NCI-H345 treated with DMSO at 0.1 percent for 48 hours (cell line): ENCODE data around the gene SNTG2.

Source experiments
- DNase-seq: peaks from one replicate; lab custom pipeline; 2025; ENCODE audit not compliant: unreplicated experiment; lab: John Stamatoyannopoulos, UW

Gene SNTG2

DNA sequence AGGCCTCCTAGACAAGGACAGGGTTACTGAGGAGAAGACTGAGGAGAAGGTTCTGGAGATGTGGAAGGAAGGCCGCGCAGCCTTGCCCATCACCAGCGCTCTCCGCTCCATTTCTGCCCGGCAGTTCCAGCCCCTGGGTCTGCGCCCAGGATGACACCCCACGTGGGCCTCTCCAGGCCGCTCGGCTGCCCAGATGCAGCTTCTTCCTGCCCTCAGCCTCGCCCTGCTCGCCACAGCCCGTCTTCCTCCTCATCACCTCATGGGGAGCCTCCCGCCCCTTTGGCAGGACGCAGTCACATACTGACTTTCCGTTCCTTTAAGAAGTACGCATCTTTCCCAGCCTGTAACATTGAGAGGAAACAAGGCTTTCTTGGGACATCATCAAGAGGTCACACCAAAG lies 37.1 kb downstream of the SNTG2 start:
- DNase-seq = no peak

DNA sequence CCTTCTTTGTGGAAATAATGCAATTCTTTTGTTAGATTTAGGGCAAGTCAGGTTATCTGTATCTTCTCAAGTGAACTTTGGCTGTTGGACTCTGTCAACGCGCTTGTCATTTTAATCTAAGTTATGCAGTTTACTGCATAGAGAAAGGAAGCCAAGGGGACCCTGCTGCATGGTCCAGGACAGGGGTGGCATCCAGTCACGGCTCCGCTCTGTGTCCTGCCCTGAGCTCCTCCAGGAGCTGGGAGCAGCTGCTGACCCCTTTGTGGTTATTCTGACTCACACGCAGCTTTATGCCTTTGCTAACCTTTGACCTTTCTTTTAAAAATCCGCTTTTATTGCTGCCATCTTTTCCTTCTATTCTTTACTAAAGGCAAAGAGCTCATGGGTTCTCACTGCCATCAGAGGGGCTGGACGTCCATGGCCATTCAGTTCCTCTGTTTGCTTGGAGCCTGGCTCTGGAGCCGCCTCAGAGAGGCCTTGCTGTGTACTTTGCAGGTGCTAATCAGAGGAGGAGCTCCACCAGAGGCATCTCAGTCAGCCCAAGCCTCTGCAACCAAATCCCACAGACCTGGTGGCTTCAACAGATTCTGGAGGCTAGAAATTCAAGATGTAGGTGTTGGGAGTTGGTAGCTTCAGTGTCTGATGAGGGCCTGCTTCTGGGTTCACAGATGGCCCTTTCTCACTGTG lies 39.3 kb downstream of the SNTG2 start:
- no peak for DNase-seq

DNA sequence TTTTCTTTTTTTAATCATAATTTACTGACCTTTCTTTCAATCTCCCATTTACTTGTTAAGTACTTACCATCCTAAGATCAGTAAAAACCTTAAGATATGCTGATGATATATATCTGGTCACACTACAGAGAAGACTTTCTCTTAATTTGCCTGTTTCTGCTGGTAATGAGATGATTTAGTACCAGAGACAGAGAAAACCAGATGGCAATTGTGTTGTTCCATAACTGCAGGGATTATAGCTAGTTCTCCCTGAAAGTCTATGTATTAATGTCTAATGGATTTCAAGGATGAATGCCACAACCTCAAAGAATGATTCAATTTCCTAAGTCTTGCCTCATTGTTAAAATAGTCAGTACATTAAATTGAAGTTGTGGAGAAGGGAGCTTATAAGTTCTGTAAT lies 40.3 kb downstream of the SNTG2 start:
- no peak for DNase-seq

DNA sequence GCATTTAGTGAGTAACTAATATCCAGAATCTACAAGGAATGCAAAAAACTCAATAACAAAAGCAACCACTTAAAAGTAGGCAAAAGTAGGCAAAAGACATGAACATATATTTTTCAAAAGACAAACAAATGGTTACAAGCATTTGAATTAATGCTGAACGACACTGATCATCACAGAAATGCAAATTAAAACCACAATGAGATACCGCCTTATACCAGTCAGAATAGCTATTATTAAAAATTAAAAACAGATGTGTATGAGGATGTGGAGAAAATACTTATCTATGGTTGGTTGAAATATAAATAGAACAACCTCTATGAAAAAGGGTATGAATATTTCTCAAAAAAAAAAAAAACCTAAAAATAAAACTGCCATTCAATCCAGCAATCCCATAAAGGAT lies 51.7 kb downstream of the SNTG2 start:
- no peak for DNase-seq

DNA sequence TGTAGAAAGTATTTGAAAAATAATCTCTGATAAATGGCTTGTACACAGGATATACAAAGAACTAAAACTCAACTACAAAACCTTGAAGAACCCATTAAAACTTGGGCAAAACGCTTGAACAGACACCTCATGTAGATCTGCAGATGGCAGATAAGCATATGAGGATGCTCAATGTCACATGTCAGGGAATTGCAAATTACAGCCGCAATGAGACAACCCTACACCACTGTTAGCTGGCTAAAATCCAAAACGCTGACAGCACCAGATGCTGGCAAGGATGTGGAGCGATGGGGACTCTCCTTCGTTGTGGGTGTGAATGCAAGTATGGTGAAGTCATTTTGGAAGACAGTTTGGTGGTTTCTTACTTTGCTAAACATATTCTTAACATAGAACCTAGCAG lies 53.7 kb downstream of the SNTG2 start:
- no peak for DNase-seq

DNA sequence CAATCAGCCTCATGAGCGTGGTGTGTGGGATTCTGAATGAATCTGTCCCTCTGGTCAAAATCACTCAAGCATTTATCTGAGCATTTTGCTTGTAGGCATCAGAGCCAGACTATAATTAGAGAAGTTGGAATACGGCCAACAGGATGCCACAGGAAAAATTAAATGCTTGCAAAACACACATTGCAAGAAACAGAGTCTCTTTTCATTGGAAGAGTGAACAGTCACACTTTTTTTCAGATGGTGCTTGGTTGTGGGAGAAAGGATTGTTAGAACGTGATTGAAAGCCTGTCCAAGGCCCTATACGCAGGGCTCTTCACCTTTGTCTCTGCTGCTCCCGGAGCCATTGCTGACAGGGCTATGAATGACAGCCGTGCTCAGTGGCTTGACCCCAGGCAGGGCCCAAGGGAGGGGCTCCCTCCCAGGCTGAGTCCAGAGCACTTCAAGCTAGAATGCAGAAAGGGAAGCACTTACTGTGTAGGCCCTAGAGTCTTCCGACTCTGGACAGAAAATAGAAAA lies 59.8 kb downstream of the SNTG2 start:
- peak; percentile 84 for DNase-seq

DNA sequence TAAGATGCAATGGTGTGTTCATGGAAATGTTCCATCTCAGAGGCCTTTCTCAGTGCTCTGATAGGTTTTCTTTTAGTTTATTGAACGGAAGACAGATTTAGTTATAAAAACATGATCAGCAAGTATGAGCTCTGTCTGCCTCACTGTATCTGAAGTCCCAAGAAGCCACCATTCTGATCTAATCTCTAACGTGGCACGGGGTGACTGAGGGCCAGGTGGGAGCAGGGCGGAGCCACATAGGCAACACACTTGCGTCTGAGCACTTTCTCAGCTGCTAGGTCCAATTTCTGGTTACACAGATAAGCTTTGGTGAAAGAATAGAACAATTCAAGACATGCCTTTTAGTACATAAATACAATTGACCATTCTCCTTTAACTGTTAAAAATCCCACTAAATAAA lies 60.4 kb downstream of the SNTG2 start:
- DNase-seq = no peak

DNA sequence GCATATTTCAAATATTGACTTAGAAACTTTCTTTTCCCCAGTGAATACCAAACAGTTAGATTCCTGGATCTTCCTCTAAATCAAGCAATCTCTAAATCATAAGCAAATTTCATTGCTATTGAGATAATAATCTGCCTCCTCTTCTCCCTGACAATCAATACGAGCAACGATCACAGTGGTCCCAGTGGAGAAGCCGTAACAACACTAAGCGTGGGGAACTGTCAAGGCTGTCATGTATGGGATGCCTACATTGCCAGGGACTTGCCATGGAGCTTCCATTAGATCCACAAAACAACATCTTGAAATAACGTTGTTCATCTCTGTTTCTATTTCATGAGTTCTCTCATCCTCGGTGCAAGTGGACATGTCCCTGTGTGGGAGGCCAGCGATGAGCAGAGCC lies 61.3 kb downstream of the SNTG2 start:
- DNase-seq = no peak

DNA sequence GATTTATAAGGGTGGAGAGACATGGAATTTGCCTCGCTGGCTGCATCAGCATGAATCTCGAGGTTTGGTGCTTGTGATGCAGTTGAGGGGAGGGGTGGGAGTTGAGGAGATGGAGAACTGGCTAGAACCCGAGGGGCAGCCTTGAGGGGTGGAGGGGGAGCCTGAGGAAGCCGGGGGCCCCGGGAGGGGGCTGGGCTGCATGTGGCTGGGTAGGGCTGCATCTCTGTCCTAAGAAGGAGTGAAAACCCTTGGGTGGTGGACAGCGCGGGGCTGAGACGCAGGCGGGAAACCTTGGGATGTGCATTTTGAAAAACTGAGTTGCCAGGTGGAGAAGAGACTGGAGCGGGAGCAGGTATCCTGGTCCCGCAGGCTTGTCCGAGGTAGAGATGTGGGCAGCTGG lies 64.2 kb downstream of the SNTG2 start:
- no peak for DNase-seq

DNA sequence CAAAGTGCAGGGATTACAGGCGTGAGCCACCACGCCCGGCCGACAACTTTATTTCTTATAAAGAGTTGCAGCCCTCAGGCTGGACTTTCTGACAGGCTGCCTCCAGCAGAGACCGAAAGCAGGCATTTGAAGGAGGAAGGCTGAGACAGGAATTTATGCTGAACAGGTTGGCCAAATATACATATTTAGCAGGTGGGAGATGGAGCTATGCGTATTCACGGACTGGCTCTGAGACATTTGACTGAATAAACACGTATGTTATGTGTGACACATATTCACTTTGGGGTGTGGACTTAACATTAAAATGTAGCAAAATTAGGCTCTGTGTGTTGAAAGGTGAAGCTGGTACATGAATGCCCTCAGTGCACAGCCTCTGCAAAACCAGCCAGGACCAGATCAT lies 65.9 kb downstream of the SNTG2 start:
- no peak for DNase-seq

DNA sequence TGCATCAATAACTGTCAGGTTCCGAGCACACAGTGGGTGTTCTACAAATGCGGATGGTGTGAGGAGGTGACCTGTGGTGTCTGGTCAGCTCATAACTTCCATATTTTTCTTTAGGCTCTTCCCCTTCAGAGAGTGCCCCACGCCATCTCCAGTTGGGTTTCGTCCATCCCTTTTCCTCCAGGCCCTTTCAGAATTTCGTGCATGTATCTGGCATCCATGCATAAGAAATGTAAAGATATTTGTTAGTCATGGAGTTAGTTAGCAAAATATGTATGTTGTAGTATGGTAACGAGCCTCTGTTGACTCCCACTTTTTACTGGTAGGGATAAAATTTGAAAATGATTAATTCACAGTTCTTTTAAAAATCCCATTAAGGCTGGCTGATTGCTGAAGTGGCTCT lies 67.2 kb downstream of the SNTG2 start:
- no peak for DNase-seq

DNA sequence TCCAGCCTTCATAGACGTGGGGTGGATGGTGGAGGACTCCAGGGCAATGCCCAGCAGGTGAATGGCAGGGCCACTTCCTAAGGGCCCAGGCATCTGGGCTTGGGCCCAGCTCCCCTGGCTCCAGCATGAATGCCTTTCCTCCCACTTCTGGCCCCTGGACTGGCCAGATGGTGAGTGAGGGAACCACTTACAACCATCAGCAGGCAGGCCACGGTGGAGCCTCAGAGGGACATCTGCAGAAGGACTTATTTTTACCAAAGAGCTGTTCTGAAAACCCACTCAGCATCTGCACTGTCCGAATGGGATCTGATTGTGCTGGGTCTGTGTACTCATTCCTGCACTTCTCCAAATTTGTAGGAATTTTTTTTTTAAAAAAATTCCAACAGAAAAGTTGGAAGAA lies 69.6 kb downstream of the SNTG2 start:
- no peak for DNase-seq

DNA sequence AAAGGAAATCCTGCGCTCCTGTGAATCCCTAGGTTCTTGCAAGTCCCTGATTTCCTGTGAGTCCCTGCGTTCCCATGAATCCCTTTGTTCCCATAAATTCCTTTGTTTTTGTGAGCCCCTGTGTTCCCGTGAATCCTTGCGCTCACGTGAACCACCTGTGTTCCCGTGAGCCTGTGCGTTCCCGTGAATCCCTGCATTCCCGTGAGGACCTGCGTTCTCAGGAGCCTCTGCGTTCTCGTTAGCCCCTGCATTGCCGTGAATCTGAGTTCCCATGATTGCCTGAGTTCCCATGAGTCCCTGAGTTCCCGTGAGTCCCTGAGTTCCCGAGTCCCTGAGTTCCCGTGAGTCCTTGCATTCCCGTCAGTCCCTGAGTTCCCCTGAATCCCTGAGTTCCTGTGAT lies 71.5 kb downstream of the SNTG2 start:
- no peak for DNase-seq

DNA sequence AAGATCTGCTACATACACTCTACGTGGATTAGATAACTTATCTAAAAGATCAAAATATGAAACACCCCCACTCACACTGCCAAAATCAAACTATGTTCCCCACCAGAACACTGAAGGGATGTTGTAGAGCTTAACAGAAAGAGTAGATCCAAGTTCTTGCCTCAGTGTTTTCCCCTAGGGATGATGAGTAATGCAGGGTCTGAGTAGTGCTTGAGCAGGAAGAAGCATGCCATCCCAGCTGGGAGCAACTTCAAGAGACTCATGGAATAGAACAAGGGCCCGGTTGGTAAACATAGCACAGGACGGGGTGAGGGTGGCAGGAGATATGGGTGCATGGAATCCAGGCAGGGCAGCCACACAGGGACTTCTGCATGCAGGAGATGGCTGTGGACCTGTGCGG lies 74.3 kb downstream of the SNTG2 start:
- DNase-seq = peak; percentile 46

DNA sequence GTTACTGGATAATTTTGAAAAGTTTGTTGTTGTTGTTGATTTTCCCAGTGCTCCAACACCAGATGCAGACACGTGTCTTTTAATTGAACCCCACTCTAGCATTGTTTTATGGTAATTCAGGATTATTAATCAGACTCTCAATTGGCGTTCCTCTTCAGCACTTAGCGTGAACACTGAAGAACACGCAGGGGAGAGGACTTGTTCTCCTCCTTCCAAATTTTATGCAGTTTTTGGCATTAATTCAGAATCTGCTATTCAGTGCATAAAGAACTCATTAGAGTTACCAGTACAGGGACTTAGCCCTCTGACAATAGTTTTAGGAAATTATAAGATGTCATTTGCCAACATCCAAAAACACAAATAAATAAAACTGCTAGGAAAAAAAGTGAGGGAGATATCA lies 75.5 kb downstream of the SNTG2 start:
- DNase-seq = no peak

DNA sequence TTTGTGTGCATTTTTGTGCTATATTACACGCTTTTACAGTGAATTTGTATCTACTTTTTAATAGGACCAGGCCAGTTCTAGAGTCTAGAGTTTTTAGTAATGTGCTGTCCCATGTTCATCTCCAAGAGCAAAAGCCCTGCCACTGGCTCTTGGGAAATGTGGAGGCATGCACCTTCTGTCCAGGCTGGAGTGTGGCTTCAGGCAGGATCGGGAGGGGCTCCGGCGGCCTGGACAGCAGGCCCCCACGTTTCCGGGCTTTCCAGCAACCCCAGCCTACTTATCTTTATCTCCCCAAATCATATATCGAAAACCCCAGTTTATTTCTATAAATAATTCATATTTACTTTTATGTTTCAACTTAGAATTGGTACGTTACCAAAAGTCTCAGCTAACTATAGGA lies 78.2 kb downstream of the SNTG2 start:
- DNase-seq = no peak

DNA sequence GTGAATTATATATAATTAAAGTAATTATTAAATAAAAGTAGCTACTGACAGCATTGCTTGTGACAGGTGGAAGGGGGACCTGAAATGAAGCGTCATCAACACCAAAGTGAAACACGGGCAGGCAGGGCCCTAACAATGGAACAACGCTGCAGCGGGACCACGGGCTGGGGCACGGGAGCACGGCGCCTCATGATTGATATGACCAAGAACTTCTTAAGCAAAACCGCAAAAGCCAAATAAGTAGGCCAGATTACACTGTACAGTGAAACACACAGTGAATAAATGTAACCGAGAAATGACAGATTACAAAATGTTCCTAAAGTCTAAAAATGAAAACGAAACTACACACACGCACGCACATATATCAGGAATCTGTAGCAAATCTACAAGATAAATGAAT lies 81.4 kb downstream of the SNTG2 start:
- DNase-seq = no peak

DNA sequence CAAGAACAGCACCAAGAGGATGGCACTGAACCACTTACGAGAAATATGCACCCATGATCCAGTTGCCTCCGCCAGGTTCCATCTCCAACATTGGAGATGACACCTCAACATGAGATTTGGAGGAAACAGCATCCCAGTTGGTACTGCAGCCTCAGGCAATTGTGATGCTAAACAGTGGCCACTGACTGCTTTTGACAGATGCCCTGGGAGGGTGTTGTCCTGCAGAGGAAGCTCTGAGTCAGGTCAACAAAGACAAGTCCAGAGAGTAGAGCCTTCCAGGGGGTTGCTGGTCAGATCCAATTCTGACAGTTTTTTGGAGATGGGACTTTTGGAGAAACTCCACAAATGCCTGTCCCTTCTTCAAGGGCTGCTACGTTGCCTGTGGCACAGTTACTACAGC lies 82.4 kb downstream of the SNTG2 start:
- DNase-seq = no peak

DNA sequence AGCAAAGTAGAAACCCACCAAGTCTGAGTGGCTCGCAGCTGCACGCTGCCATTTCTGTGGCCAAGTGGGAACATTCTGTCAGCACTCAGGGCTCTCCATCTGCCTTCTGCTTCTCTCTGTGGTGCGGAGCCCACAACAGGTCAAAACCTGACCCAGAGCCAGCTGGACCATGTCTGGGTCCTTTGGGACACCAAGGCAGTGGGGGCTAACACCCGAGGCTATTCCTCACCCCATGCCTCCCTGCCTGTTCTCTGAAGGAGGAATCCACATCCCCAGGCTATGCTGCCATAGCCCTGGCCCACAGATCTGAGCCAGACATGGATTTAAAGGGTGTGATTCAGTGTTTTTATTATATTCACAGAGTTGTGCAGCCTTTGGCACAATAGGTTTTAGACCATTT lies 86.4 kb downstream of the SNTG2 start:
- no peak for DNase-seq

DNA sequence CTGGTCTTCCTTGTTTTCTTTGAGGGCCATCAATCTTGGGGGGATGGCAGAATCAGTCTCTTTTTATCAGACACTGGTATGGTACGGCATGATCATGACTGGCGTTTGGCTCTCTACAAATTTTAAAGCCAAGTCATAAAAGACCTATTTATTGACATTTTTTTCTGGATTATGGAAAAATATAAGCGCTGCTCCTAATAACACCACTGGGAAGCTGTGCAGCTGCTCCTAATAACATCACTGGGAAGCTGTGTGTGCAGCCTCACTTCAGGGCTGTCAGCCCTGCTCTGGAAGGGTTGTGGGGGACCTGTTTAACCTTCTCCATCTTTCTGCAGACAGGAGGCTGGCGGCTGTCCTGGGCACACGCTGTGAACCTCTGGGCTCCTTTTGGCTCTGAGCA lies 88.9 kb downstream of the SNTG2 start:
- DNase-seq = no peak

DNA sequence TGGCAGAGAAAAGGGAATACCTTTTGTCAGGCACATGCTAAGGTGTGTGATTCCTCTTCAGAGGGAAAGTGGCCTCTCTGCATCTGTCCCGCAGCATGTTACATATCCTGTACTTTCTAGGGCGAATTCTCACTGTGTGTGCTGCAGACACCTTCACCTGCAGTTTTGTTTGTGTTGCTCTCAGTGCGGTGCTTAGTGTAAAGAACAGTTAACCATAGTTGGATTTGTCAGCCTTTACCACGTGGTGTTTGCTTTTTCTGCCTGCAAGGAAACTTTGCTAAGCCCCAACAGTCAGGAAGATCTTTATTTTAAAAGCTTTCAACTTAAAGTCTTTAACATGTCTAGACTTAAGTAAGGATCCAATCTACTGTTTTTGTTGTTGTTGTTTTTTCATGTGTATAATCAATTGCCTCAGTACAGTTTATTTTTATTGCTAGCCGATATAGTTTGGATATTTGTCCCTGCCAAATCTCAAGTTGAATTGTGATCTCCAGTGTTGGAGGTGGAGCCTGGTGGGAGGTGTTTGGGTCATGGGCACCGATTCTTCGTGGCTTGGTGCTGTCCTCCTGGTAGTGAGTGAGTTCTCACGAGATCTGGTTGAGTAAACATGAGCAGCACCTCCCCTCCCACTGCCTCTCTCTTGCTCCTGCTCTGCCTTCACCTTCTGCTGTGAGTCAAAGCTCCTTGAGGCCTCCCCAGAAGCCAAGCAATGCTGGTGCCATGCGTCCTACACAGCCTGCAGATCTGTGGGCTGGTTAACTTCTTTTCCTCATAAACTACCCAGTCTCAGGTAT lies 90.6 kb downstream of the SNTG2 start:
- DNase-seq = no peak

DNA sequence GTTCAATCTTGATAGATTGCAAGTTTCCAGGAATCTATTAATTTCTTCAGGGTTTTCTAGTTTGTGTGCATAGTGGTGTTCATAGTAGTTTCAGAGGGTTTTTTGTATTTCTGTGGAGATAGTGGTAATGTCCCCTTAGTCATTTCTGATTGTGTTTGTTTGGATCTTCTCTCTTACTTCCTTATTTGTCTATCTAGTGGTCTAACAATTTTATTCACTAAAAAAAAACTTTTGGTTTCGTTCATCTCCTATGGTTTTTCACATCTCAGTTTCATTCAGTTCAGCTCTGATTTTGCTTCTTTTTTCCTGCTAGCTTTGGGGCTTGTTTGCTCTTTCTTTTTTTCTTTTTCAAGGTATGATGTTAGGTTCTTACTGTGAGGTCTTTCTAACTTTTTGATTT lies 94.5 kb downstream of the SNTG2 start:
- no peak for DNase-seq

DNA sequence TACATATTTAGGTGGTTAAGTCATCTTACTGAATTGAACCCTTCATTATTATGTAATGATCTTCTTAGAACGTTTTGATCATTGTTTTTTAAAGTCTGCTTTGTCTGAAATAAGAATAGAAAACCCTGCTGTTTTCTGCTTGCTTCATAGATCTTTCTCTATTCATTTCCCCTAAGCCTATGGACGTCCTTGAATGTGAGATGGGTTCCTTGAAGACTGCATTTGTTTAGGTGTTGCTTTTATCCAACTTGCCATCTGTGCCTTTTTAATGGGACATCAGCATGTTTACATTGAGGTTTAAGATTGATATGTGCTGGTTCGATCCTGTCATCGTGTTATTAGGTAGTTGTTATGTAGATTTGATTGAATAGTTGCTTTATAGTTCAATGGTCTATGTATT lies 95.4 kb downstream of the SNTG2 start:
- no peak for DNase-seq
